RWPE1 (cell line): ENCODE measurements around the gene HSD17B11.
"Not testable (repeated sequence)": the region's sequence is repeated elsewhere in the genome, so short reads cannot be mapped to it uniquely, and the experiment has no call there.

Source experiments
- CTCF ChIA-PET: fragments of 350-600 bp; sonication (Branson Sonifier 250); formaldehyde crosslinking; extraction: SDS; loops from one replicate; lab custom pipeline; 2021; lab: Yijun Ruan, JAX
- POLR2A ChIA-PET: fragments of 400-600 bp; formaldehyde crosslinking; extraction: SDS; loops from one replicate; lab custom pipeline; 2020; ENCODE audit warnings: antibody characterized with exemption; ENCODE audit not compliant: low non-redundant PET; lab: Yijun Ruan, JAX
- DNase-seq: peaks from one replicate; pipeline ENCODE4 v3.0.0; 2012; ENCODE audit warnings: low spot score
- H3K27ac ChIP-seq: fragments of 450-650 bp; 2 replicates; pipeline ENCODE4 v1.5.1; 2017
- TF ChIP-seq, protein P1 (sequence below): fragments of 450-650 bp; conservative IDR thresholded peaks from 2 replicates; pipeline ENCODE4 v1.5.1; 2017; ENCODE audit warnings: low read depth, mild to moderate bottlenecking

Gene HSD17B11

DNA sequence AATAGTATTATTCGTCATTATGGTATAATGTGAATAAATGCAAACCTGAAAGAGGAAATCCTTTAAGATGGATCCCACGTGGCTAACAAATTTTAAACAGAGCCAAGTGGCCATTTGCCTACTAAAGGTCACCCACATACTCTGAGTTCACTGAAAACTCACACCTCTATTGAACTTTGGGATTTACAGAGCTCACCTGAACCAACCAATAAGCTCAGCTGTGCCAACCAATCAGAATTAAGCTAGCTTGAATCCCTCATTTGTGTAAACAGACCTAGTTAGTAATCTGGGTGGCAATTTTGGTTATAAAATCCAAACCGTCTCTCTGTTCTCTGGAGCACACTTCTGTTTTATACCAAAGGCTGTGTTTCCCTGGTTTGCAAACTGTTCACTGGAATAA is 26.0 kb upstream of the HSD17B11 start:
- TF ChIP-seq, protein P1, sequence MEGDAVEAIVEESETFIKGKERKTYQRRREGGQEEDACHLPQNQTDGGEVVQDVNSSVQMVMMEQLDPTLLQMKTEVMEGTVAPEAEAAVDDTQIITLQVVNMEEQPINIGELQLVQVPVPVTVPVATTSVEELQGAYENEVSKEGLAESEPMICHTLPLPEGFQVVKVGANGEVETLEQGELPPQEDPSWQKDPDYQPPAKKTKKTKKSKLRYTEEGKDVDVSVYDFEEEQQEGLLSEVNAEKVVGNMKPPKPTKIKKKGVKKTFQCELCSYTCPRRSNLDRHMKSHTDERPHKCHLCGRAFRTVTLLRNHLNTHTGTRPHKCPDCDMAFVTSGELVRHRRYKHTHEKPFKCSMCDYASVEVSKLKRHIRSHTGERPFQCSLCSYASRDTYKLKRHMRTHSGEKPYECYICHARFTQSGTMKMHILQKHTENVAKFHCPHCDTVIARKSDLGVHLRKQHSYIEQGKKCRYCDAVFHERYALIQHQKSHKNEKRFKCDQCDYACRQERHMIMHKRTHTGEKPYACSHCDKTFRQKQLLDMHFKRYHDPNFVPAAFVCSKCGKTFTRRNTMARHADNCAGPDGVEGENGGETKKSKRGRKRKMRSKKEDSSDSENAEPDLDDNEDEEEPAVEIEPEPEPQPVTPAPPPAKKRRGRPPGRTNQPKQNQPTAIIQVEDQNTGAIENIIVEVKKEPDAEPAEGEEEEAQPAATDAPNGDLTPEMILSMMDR = no peak
- H3K27ac ChIP-seq = no peak overlapping the region
- DNase-seq = no peak
- CTCF ChIA-PET = no interaction called here
- POLR2A ChIA-PET = no interaction called here

DNA sequence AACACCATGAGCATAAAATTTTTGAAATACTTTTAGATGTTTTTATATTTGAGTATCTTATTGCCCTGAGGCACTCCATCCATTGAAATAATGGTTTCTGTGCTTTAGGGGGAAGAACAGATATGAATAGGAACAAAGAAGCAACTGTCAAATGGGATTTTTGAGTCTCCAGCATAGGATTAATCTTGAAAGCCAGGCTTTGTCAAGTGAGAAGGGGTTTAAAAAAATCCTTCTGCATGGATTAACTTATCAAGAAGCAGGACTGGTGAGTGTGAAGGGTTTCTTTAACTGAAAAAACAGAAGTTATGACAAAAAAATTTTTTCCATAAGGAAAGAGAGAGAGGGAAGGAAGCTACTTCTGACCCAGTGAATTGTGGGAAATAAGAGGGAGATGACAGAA is 23.8 kb upstream of the HSD17B11 start:
- H3K27ac ChIP-seq = no peak overlapping the region
- DNase-seq = no peak
- ChIA-PET CTCF (interaction anchor here (0.9 kb wide), 1 partner anchor 27 kb away, joined by 5 read pairs; no protein-coding TSS in a partner anchor), POLR2A (no interaction called here)
- TF ChIP-seq, protein P1 = no peak

DNA sequence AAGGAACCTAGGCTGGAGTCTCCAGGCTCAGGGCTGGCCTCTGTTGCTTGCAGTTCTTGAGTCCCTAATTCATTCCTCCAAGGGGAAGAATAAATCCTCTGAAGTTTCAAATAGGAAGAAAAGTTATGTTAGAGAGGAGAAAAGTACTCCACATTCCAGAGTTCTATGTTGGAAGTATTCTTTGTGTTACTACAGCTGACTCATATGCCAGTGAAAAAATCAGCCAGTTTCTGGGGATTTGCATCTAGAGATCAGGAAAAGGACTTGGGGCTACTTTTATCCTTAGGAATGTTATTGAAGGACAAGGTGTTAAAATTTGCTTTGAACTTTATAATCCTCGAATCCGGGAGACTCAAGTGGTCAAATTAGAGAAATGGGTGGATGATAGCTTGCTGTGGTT is 19.7 kb upstream of the HSD17B11 start:
- no peak overlapping the region for H3K27ac ChIP-seq
- TF ChIP-seq, protein P1 = no peak
- DNase-seq = no peak
- POLR2A ChIA-PET = no interaction called here
- CTCF ChIA-PET = no interaction called here

DNA sequence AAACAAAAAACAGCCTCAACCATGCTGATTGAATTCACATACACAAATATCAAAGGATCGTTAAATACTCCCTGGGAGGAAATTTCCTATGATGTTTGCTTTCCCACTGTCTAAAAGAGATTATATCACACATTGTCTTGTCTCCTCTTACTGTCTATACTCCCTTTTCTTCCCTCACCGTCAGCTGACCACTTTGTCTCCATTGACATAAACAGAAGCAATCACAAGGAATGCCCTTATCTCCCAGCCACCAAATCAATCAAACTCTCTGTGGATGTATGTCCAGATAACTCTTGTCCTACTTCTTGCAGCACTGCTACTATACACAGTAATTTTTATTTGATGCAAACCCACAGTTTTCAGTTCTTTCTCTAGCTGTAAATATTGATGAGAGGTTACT is 19.2 kb upstream of the HSD17B11 start:
- TF ChIP-seq, protein P1 = no peak
- ChIA-PET CTCF (no interaction called here), POLR2A (no interaction called here)
- no peak overlapping the region for H3K27ac ChIP-seq
- DNase-seq = no peak

DNA sequence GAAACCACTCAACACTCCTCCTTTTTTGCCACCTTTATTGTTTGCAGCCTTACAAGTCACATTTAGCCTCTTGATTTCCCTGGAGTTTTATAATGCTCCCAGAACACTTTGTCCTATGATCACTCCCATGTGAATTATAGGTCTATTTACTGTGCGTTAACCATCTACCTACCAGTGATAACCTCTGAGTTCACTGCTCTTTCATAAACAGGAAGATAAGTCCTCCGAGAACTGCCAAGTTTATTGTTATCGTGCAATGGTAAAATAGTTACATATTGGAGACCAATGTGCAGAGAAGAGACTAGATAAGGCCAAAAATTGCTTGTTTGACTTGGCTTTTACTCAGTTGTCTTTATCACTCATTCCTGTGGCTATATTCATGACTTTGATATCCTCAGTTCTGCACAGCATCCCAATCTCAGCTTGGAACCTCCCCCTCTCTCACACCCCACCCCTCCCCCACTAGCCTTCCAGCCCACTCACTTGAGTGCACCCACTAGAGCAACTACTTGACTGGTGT is 18.5 kb upstream of the HSD17B11 start:
- CTCF ChIA-PET = interaction anchor here (0.7 kb wide), 1 partner anchor 1105 kb away, joined by 3 read pairs; no protein-coding TSS in a partner anchor
- TF ChIP-seq, protein P1 = no peak
- no peak for DNase-seq
- no peak overlapping the region for H3K27ac ChIP-seq
- POLR2A ChIA-PET = no interaction called here

DNA sequence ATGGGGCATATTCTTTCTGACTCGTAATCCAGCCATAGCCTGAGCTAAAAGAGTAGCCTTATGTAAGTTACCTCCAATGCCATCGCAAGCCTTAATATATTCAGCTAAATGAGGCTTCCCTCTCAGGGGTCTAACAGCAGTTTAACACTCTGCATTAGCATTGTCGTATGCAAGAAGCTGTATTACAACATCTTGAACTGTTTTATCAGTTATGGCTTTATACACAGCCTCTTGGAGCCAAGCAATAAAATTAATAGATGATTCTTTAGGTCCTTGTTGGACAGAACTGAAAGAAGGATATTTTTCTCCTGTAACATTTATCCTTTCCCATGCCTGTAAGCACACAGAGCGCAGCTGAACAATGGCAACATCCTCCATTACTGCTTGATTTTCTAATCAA is 15.9 kb upstream of the HSD17B11 start:
- DNase-seq, CTCF ChIA-PET, POLR2A ChIA-PET, H3K27ac ChIP-seq: not testable (repeated sequence)

DNA sequence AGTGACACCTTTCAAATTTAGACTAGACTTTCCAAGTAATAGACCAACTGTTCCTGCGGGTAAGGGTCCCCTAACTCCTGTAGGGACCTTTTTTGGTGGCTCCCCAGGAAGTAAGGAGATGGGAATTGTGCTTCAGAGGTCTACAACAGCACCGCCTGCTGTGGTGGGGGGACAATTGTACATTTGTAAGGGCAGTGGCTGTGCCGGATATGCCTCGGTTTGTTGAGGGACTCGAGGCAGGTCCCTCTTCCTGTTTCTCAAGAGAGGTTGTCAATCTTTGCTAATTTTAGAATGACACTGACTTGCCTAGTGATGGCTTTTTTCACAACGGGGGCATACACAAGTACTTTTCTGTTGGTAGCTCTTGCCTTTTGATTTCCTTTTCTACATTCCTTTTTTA is 15.5 kb upstream of the HSD17B11 start:
- no peak for DNase-seq
- no peak overlapping the region for H3K27ac ChIP-seq
- ChIA-PET CTCF (no interaction called here), POLR2A (no interaction called here)
- TF ChIP-seq, protein P1 = no peak
